Glutamatergic neuron (in vitro differentiated cells): ENCODE results near the gene ZNF367. TPM values are rescaled to one million over a fixed set of nuclear protein-coding genes. Genes with fewer than 3 reads are reported as not detected.

Experiments
- DNase-seq: peaks from one replicate; pipeline ENCODE4 v3.0.0; 2022
- H3K27ac Mint-ChIP-seq: one replicate; pipeline ENCODE4 v1.8.0; 2020; ENCODE audit warnings: mild to moderate bottlenecking, mixed read lengths, inconsistent platforms; ENCODE audit not compliant: unreplicated experiment
- H3K27me3 Mint-ChIP-seq: one replicate; pipeline ENCODE4 v1.8.0; 2020; ENCODE audit warnings: mild to moderate bottlenecking, moderate library complexity, mixed read lengths, inconsistent platforms; ENCODE audit not compliant: unreplicated experiment
- H3K36me3 Mint-ChIP-seq: one replicate; pipeline ENCODE4 v1.8.0; 2020; ENCODE audit warnings: mild to moderate bottlenecking, mixed read lengths, inconsistent platforms; ENCODE audit not compliant: unreplicated experiment
- H3K4me1 Mint-ChIP-seq: one replicate; pipeline ENCODE4 v1.8.0; 2020; ENCODE audit warnings: mild to moderate bottlenecking, low read depth, mixed read lengths, inconsistent platforms; ENCODE audit not compliant: unreplicated experiment
- H3K4me3 Mint-ChIP-seq: one replicate; pipeline ENCODE4 v1.8.0; 2020; ENCODE audit warnings: mild to moderate bottlenecking, mixed read lengths, inconsistent platforms; ENCODE audit not compliant: unreplicated experiment
- H3K9me3 Mint-ChIP-seq: one replicate; pipeline ENCODE4 v1.8.0; 2020; ENCODE audit warnings: mild to moderate bottlenecking, moderate library complexity, mixed read lengths, inconsistent platforms; ENCODE audit not compliant: unreplicated experiment
- total RNA-seq: library from RNA; stranded (reverse); fragmentation: NEBNext Ultra II Directional; extraction: Animal tissue kit (Norgen Biotek cat#: 25700); gene quantifications from one replicate; pipeline ENCODE4 v1.2.1, GENCODE V29; 2021; ENCODE audit not compliant: unreplicated experiment
- TF ChIP-seq, protein P1 (sequence below): fragments of 200-600 bp; sonication (generic); IDR thresholded peaks from one replicate; pipeline ENCODE4 v1.5.0; 2021; ENCODE audit not compliant: partially characterized antibody, unreplicated experiment

ZNF367 gene
- total RNA-seq, 1 donor from 2014 or later, result 39.5 TPM

DNA sequence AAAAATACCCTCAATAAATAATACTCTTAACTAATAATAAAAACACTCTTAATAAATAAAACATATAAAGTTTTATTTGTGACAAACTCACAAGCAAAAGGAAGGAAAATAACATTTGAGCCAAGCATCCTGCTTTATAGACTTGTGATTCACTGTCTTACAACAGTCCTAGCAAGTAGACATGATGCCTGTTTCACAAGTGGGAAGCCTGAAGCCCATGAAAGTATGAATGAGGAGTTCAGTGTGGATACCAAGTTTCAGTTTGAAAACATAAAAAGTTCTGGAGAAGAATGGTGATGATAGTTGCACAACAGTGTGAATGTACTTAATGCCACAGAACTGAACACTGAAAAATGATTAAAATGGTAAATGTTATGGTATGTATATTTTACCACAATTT, 42.7 kb upstream of the ZNF367 start:
- H3K4me1 Mint-ChIP-seq, result no peaks in the 10 kb centered on the region
- no peaks in the 10 kb centered on the region for H3K27me3 Mint-ChIP-seq
- TF ChIP-seq, protein P1, sequence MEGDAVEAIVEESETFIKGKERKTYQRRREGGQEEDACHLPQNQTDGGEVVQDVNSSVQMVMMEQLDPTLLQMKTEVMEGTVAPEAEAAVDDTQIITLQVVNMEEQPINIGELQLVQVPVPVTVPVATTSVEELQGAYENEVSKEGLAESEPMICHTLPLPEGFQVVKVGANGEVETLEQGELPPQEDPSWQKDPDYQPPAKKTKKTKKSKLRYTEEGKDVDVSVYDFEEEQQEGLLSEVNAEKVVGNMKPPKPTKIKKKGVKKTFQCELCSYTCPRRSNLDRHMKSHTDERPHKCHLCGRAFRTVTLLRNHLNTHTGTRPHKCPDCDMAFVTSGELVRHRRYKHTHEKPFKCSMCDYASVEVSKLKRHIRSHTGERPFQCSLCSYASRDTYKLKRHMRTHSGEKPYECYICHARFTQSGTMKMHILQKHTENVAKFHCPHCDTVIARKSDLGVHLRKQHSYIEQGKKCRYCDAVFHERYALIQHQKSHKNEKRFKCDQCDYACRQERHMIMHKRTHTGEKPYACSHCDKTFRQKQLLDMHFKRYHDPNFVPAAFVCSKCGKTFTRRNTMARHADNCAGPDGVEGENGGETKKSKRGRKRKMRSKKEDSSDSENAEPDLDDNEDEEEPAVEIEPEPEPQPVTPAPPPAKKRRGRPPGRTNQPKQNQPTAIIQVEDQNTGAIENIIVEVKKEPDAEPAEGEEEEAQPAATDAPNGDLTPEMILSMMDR, result no peak
- no peak for DNase-seq
- H3K27ac Mint-ChIP-seq, result no peak overlapping the region
- peaks cover 4% of the 10 kb centered on the region for H3K36me3 Mint-ChIP-seq
- peaks cover 2% of the 10 kb centered on the region for H3K9me3 Mint-ChIP-seq
- H3K4me3 Mint-ChIP-seq, result no peak overlapping the region

GRCh38 chr9:96460470-96460869, 42.3 kb upstream of the ZNF367 start:
- Mint-ChIP-seq H3K27me3 (no peaks in the 10 kb centered on the region), H3K4me3 (no peak overlapping the region), H3K27ac (no peak overlapping the region), H3K9me3 (peaks cover 2% of the 10 kb centered on the region), H3K4me1 (no peaks in the 10 kb centered on the region), H3K36me3 (peaks cover under 1% of the 10 kb centered on the region)
- DNase-seq, result no peak
- TF ChIP-seq, protein P1, result no peak

- TF ChIP-seq, protein P1, result no peak
- Mint-ChIP-seq H3K27ac (no peak overlapping the region), H3K27me3 (no peaks in the 10 kb centered on the region), H3K9me3 (peaks cover 2% of the 10 kb centered on the region), H3K4me3 (no peak overlapping the region), H3K4me1 (no peaks in the 10 kb centered on the region), H3K36me3 (no peaks in the 10 kb centered on the region)
- no peak for DNase-seq
These were observed 41.3 kb upstream of the ZNF367 start for GRCh38 chr9:96459268-96460007.

DNA sequence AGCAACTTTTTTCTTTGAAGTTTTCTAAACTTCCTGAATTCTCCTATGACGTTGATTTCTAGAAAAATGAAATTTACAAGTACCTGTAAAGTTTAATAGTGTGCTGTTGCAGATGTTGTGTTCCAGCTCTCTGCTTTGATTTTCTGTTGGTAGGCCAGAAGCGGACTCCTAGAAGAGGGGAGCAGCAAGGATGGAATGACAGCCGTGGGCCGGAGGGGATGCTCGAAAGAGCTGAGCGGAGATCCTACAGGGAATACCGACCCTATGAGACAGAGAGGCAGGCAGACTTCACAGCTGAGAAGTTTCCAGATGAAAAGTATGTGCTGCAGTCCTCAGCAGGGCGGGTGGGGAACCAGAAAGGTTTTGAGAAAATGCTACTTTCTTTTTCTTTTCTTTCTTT, 40.1 kb upstream of the ZNF367 start:
- TF ChIP-seq, protein P1, result no peak
- Mint-ChIP-seq H3K9me3 (peaks cover 2% of the 10 kb centered on the region), H3K4me1 (no peaks in the 10 kb centered on the region), H3K27me3 (no peaks in the 10 kb centered on the region), H3K27ac (no peak overlapping the region), H3K4me3 (no peak overlapping the region), H3K36me3 (no peaks in the 10 kb centered on the region)
- no peak for DNase-seq

- Mint-ChIP-seq H3K4me1 (no peaks in the 10 kb centered on the region), H3K36me3 (no peaks in the 10 kb centered on the region), H3K27ac (no peak overlapping the region), H3K27me3 (no peaks in the 10 kb centered on the region), H3K4me3 (no peak overlapping the region), H3K9me3 (peaks cover 2% of the 10 kb centered on the region)
- TF ChIP-seq, protein P1, result no peak
- DNase-seq, result no peak
These were observed 39.1 kb upstream of the ZNF367 start for GRCh38 chr9:96457266-96457665.
